ENCODE measurements around the gene UFD1. TPM values are rescaled to one million over a fixed set of nuclear protein-coding genes. Genes with fewer than 3 reads are reported as not detected.

Gene UFD1
- total and polyA plus RNA-seq, 9 of the 15 experiments (the other 6 are each of a cell fraction or from before 2014, with no cell fraction given) = 238 to 645 (median 363) TPM

DNA sequence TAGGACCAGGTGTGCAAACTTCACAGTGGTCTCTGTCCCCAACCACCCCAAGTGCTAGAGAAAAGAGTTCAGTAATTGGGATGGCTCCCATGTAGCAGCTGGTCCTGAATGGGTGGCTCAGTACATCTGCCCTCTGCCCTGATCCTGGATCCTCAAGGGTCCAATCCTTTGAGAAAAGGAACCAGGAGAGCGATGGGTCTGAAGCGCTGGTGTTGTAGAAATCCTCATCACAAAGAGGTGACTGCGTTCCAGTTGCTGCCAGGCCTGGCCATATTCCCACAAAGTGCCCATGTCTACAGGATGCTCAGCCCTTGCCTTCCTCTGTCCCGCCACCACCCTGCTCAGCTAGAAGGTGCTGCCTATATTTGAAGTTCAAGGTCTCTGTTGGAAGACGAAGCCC, 25.3 kb downstream of the UFD1 start (continued):
- TF ChIP-seq NR2C2 (CRISPR knock-in tag; IDR thresholded peaks at IDR 0.05) (no peak), NR2C2 (tag; IDR thresholded peaks at IDR 0.05) (no peak), TCF7 (IDR thresholded peaks at IDR 0.05; ENCODE audit: borderline replicate concordance) (no peak), POLR2AphosphoS5 (IDR thresholded peaks at IDR 0.05; ENCODE audit: control insufficient read depth, insufficient read depth, low read depth, low read length) (0 out of 2 replicates have a peak, but pooled peaks have one; percentile 18), CREBBP (IDR thresholded peaks at IDR 0.05; ENCODE audit: low read depth, low read length) (no peak), HEY1 (CRISPR knock-in tag; IDR thresholded peaks at IDR 0.05; ENCODE audit: borderline replicate concordance) (no peak), NRF1 (conservative IDR thresholded peaks at IDR 0.05 in 1 of 2, IDR thresholded peaks at IDR 0.05 in 1 of 2) (no peak), SETDB1 (IDR thresholded peaks at IDR 0.05; ENCODE audit: low read length) (peak; percentile 12), HDAC2 (IDR thresholded peaks at IDR 0.05) (no peak), ZNF274 (IDR thresholded peaks at IDR 0.05; ENCODE audit: borderline replicate concordance, low read depth, low read length) (no peak), TSHZ1 (CRISPR knock-in tag; IDR thresholded peaks at IDR 0.05) (no peak), ZNF445 (CRISPR knock-in tag; IDR thresholded peaks at IDR 0.05; ENCODE audit: low read depth) (no peak), E2F6 (IDR thresholded peaks at IDR 0.05; ENCODE audit: borderline replicate concordance in 1 of 2, extremely low read depth in 1 of 2, insufficient read depth in 1 of 2, insufficient read length in 1 of 2, low read depth in 1 of 2, low read length in 1 of 2, poor library complexity in 1 of 2, severe bottlenecking in 1 of 2) (peak in 1 of 2 experiments; percentile 24), SIRT6 (IDR thresholded peaks at IDR 0.05; ENCODE audit: low read depth, low read length) (no peak), SAFB2 (IDR thresholded peaks at IDR 0.05; ENCODE audit: borderline replicate concordance, low read depth, low read length, severe bottlenecking) (no peak), ZNF639 (CRISPR knock-in tag; conservative IDR thresholded peaks at IDR 0.05 in 1 of 2, IDR thresholded peaks at IDR 0.05 in 1 of 2) (0 out of 4 replicates have a peak, but pooled peaks of 1 of the 2 experiments have one; percentile 18), PHF20 (IDR thresholded peaks at IDR 0.05; ENCODE audit: partially characterized antibody) (no peak), EP300 (IDR thresholded peaks at IDR 0.05; ENCODE audit: low read length) (no peak), FOXJ2 (tag; IDR thresholded peaks at IDR 0.05) (no peak), SMARCA4 (IDR thresholded peaks at IDR 0.05) (no peak), MCM7 (IDR thresholded peaks at IDR 0.05) (no peak), SUPT5H (IDR thresholded peaks at IDR 0.05) (0 out of 2 replicates have a peak, but pooled peaks have one; percentile 5)
- TF ChIP-seq, protein P1, sequence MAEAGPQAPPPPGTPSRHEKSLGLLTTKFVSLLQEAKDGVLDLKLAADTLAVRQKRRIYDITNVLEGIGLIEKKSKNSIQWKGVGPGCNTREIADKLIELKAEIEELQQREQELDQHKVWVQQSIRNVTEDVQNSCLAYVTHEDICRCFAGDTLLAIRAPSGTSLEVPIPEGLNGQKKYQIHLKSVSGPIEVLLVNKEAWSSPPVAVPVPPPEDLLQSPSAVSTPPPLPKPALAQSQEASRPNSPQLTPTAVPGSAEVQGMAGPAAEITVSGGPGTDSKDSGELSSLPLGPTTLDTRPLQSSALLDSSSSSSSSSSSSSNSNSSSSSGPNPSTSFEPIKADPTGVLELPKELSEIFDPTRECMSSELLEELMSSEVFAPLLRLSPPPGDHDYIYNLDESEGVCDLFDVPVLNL (CRISPR knock-in tag; IDR thresholded peaks at IDR 0.05; ENCODE audit: low read depth) = peak; percentile 80; the same call in 1 of the 2 replicates
